Gastroesophageal sphincter (tissue), 3 donors: ENCODE measurements around the gene EXOC6B.

Experiments used
- EP300 ChIP-seq: sonication (generic); formaldehyde crosslinking; IDR thresholded peaks from one replicate; pipeline ENCODE4 v1.6.1; 2017; ENCODE audit warnings: antibody characterized with exemption, mild to moderate bottlenecking
- POLR2A ChIP-seq, 2 donors: fragments of 450-650 bp; IDR thresholded peaks; one replicate each; pipeline ENCODE4 v1.6.1; 2017; ENCODE audit warnings: antibody characterized with exemption in 2 of 2, mild to moderate bottlenecking in 2 of 2, moderate library complexity in 1 of 2
- POLR2AphosphoS5 ChIP-seq: sonication (generic); formaldehyde crosslinking; IDR thresholded peaks from one replicate; pipeline ENCODE4 v1.6.1; 2017; ENCODE audit warnings: antibody characterized with exemption
- TF ChIP-seq, protein P1 (sequence below), 4 experiments: fragments of 200-600 bp in 2 of 4; fragments of 450-650 bp in 2 of 4; sonication (generic) in 1 of 4; IDR thresholded peaks; one replicate each; pipeline ENCODE4 v1.5.1; 2017 to 2019; ENCODE audit warnings: antibody characterized with exemption in 4 of 4, mild to moderate bottlenecking in 2 of 4, moderate library complexity in 2 of 4

DNA sequence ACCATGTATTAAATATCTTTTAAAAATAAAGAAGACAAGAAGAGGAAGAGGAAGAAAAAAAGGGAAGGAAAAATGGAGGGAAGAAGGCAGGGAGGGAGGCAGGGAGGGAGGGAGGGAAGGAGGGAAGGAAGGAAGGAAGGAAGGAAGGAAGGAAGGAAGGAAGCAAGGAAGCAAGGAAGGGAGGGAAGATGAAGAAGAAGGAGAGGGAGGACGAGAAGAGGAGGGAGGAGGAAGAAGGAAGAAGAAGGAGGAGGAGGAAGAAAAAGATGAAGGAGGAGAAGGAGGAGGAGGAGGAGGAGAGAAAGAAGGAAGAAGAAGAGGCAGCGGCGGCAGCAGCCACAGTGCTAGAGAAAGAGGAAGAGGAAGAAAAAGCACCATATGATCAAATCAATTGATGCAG, 189.6 kb downstream of the EXOC6B start:
- TF ChIP-seq POLR2A (IDR thresholded peaks at IDR 0.05) (no peak), POLR2AphosphoS5 (no peak), EP300 (no peak)
- TF ChIP-seq, protein P1, sequence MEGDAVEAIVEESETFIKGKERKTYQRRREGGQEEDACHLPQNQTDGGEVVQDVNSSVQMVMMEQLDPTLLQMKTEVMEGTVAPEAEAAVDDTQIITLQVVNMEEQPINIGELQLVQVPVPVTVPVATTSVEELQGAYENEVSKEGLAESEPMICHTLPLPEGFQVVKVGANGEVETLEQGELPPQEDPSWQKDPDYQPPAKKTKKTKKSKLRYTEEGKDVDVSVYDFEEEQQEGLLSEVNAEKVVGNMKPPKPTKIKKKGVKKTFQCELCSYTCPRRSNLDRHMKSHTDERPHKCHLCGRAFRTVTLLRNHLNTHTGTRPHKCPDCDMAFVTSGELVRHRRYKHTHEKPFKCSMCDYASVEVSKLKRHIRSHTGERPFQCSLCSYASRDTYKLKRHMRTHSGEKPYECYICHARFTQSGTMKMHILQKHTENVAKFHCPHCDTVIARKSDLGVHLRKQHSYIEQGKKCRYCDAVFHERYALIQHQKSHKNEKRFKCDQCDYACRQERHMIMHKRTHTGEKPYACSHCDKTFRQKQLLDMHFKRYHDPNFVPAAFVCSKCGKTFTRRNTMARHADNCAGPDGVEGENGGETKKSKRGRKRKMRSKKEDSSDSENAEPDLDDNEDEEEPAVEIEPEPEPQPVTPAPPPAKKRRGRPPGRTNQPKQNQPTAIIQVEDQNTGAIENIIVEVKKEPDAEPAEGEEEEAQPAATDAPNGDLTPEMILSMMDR (IDR thresholded peaks at IDR 0.05): no peak
